GM23338 (cell line): ENCODE measurements around the gene RYR3.

Experiments
- CREB1 ChIP-seq: fragments of 250-450 bp; sonication (Bioruptor Pico); IDR thresholded peaks from 2 replicates; pipeline ENCODE4 v1.5.0; 2020; ENCODE audit warnings: low read depth, mild to moderate bottlenecking, moderate library complexity
- EZH2 ChIP-seq: fragments of 200-600 bp; sonication (generic); IDR thresholded peaks from one replicate; pipeline ENCODE4 v1.8.0; 2017; ENCODE audit warnings: antibody characterized with exemption, mild to moderate bottlenecking, low read depth; ENCODE audit not compliant: unreplicated experiment
- EZH2phosphoT487 ChIP-seq: fragments of 200-600 bp; sonication (generic); IDR thresholded peaks from one replicate; pipeline ENCODE4 v1.8.1; 2018; ENCODE audit warnings: antibody characterized with exemption; ENCODE audit not compliant: unreplicated experiment
- JUNB ChIP-seq: IDR thresholded peaks from one replicate; pipeline ENCODE4 v1.6.1; 2016; ENCODE audit warnings: antibody characterized with exemption; ENCODE audit not compliant: unreplicated experiment
- NANOG ChIP-seq: IDR thresholded peaks from 2 replicates; pipeline ENCODE4 v1.6.1; 2016; ENCODE audit warnings: antibody characterized with exemption, borderline replicate concordance
- POLR2AphosphoS5 ChIP-seq: IDR thresholded peaks from 2 replicates; pipeline ENCODE4 v1.6.1; 2016; ENCODE audit warnings: antibody characterized with exemption, low read depth
- TF ChIP-seq, protein P1 (sequence below), 2 experiments: fragments of 200-600 bp in 1 of 2; sonication (generic) in 1 of 2; conservative IDR thresholded peaks; 2 replicates each; pipeline versions ENCODE4 v1.5.1 to v1.6.1; 2016 to 2017; ENCODE audit warnings: antibody characterized with exemption in 2 of 2, low read depth in 2 of 2, mild to moderate bottlenecking in 2 of 2, moderate library complexity in 1 of 2
- TF ChIP-seq, protein P2 (sequence below): IDR thresholded peaks from 2 replicates; pipeline ENCODE4 v1.6.1; 2016; ENCODE audit warnings: antibody characterized with exemption
- TF ChIP-seq, protein P3 (sequence below): fragments of 250-450 bp; sonication (Bioruptor Pico); IDR thresholded peaks from 2 replicates; pipeline ENCODE4 v1.5.0; 2020; ENCODE audit warnings: mild to moderate bottlenecking, moderate library complexity
- TF ChIP-seq, protein P4 (sequence below): IDR thresholded peaks from one replicate; pipeline ENCODE4 v1.6.1; 2018; ENCODE audit warnings: antibody characterized with exemption; ENCODE audit not compliant: unreplicated experiment

DNA sequence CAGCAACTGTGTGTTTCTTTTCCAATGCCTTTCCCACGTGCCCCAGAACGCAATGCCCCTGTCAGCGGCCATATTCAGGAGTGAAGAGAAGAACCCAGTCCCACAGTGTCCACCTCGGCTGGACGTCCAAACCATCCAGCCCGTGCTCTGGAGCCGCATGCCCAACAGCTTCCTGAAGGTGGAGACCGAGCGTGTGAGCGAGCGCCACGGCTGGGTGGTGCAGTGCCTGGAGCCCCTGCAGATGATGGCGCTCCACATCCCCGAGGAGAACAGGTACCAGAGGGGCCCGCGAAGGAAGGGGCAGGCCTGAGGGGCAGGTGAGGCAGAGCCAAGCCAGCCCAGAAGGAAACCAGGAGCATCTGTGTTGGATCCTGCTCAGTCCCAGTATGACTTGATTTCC, 349.4 kb downstream of the RYR3 start:
- TF ChIP-seq EZH2: no peak
- TF ChIP-seq, protein P1, sequence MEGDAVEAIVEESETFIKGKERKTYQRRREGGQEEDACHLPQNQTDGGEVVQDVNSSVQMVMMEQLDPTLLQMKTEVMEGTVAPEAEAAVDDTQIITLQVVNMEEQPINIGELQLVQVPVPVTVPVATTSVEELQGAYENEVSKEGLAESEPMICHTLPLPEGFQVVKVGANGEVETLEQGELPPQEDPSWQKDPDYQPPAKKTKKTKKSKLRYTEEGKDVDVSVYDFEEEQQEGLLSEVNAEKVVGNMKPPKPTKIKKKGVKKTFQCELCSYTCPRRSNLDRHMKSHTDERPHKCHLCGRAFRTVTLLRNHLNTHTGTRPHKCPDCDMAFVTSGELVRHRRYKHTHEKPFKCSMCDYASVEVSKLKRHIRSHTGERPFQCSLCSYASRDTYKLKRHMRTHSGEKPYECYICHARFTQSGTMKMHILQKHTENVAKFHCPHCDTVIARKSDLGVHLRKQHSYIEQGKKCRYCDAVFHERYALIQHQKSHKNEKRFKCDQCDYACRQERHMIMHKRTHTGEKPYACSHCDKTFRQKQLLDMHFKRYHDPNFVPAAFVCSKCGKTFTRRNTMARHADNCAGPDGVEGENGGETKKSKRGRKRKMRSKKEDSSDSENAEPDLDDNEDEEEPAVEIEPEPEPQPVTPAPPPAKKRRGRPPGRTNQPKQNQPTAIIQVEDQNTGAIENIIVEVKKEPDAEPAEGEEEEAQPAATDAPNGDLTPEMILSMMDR (conservative IDR thresholded peaks at IDR 0.05; ENCODE audit: low read depth in 2 of 2): no peak
- TF ChIP-seq POLR2AphosphoS5: no peak
- TF ChIP-seq EZH2phosphoT487: no peak
- no peak for TF ChIP-seq NANOG
- TF ChIP-seq, protein P2, sequence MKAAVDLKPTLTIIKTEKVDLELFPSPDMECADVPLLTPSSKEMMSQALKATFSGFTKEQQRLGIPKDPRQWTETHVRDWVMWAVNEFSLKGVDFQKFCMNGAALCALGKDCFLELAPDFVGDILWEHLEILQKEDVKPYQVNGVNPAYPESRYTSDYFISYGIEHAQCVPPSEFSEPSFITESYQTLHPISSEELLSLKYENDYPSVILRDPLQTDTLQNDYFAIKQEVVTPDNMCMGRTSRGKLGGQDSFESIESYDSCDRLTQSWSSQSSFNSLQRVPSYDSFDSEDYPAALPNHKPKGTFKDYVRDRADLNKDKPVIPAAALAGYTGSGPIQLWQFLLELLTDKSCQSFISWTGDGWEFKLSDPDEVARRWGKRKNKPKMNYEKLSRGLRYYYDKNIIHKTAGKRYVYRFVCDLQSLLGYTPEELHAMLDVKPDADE: no peak
- no peak for TF ChIP-seq CREB1 (CRISPR knock-in tag)
- TF ChIP-seq, protein P3, sequence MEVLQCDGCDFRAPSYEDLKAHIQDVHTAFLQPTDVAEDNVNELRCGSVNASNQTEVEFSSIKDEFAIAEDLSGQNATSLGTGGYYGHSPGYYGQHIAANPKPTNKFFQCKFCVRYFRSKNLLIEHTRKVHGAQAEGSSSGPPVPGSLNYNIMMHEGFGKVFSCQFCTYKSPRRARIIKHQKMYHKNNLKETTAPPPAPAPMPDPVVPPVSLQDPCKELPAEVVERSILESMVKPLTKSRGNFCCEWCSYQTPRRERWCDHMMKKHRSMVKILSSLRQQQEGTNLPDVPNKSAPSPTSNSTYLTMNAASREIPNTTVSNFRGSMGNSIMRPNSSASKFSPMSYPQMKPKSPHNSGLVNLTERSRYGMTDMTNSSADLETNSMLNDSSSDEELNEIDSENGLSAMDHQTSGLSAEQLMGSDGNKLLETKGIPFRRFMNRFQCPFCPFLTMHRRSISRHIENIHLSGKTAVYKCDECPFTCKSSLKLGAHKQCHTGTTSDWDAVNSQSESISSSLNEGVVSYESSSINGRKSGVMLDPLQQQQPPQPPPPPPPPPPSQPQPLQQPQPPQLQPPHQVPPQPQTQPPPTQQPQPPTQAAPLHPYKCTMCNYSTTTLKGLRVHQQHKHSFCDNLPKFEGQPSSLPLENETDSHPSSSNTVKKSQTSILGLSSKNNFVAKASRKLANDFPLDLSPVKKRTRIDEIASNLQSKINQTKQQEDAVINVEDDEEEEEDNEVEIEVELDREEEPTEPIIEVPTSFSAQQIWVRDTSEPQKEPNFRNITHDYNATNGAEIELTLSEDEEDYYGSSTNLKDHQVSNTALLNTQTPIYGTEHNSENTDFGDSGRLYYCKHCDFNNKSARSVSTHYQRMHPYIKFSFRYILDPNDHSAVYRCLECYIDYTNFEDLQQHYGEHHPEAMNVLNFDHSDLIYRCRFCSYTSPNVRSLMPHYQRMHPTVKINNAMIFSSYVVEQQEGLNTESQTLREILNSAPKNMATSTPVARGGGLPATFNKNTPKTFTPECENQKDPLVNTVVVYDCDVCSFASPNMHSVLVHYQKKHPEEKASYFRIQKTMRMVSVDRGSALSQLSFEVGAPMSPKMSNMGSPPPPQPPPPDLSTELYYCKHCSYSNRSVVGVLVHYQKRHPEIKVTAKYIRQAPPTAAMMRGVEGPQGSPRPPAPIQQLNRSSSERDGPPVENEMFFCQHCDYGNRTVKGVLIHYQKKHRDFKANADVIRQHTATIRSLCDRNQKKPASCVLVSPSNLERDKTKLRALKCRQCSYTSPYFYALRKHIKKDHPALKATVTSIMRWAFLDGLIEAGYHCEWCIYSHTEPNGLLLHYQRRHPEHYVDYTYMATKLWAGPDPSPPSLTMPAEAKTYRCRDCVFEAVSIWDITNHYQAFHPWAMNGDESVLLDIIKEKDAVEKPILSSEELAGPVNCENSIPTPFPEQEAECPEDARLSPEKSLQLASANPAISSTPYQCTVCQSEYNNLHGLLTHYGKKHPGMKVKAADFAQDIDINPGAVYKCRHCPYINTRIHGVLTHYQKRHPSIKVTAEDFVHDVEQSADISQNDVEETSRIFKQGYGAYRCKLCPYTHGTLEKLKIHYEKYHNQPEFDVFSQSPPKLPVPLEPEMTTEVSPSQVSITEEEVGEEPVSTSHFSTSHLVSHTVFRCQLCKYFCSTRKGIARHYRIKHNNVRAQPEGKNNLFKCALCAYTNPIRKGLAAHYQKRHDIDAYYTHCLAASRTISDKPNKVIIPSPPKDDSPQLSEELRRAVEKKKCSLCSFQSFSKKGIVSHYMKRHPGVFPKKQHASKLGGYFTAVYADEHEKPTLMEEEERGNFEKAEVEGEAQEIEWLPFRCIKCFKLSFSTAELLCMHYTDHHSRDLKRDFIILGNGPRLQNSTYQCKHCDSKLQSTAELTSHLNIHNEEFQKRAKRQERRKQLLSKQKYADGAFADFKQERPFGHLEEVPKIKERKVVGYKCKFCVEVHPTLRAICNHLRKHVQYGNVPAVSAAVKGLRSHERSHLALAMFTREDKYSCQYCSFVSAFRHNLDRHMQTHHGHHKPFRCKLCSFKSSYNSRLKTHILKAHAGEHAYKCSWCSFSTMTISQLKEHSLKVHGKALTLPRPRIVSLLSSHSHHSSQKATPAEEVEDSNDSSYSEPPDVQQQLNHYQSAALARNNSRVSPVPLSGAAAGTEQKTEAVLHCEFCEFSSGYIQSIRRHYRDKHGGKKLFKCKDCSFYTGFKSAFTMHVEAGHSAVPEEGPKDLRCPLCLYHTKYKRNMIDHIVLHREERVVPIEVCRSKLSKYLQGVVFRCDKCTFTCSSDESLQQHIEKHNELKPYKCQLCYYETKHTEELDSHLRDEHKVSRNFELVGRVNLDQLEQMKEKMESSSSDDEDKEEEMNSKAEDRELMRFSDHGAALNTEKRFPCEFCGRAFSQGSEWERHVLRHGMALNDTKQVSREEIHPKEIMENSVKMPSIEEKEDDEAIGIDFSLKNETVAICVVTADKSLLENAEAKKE (CRISPR knock-in tag): no peak
- no peak for TF ChIP-seq JUNB
- TF ChIP-seq, protein P4, sequence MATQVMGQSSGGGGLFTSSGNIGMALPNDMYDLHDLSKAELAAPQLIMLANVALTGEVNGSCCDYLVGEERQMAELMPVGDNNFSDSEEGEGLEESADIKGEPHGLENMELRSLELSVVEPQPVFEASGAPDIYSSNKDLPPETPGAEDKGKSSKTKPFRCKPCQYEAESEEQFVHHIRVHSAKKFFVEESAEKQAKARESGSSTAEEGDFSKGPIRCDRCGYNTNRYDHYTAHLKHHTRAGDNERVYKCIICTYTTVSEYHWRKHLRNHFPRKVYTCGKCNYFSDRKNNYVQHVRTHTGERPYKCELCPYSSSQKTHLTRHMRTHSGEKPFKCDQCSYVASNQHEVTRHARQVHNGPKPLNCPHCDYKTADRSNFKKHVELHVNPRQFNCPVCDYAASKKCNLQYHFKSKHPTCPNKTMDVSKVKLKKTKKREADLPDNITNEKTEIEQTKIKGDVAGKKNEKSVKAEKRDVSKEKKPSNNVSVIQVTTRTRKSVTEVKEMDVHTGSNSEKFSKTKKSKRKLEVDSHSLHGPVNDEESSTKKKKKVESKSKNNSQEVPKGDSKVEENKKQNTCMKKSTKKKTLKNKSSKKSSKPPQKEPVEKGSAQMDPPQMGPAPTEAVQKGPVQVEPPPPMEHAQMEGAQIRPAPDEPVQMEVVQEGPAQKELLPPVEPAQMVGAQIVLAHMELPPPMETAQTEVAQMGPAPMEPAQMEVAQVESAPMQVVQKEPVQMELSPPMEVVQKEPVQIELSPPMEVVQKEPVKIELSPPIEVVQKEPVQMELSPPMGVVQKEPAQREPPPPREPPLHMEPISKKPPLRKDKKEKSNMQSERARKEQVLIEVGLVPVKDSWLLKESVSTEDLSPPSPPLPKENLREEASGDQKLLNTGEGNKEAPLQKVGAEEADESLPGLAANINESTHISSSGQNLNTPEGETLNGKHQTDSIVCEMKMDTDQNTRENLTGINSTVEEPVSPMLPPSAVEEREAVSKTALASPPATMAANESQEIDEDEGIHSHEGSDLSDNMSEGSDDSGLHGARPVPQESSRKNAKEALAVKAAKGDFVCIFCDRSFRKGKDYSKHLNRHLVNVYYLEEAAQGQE: no peak
